Tibial nerve (tissue), 4 donors: ENCODE measurements around the gene MERTK.

Source experiments
- CTCF ChIP-seq, 5 experiments: fragments of 200-600 bp in 3 of 5; fragments of 450-650 bp in 2 of 5; sonication (generic) in 3 of 5; IDR thresholded peaks; one replicate each; pipeline ENCODE4 v1.5.1; 2016 to 2019; ENCODE audit warnings: antibody characterized with exemption in 5 of 5, mild to moderate bottlenecking in 3 of 5, moderate library complexity in 2 of 5
- EP300 ChIP-seq, 2 donors: sonication (generic); formaldehyde crosslinking; IDR thresholded peaks; one replicate each; pipeline ENCODE4 v1.6.1; 2017; ENCODE audit warnings: antibody characterized with exemption in 2 of 2, mild to moderate bottlenecking in 1 of 2

GRCh38 chr2:112045446-112046014 is 147.1 kb downstream of the MERTK start:
- TF ChIP-seq CTCF (IDR thresholded peaks at IDR 0.05) (no peak), EP300 (IDR thresholded peaks at IDR 0.05) (no peak)
